GM12878 (cell line): ENCODE results near the gene MEAK7. TPM values are rescaled to one million over a fixed set of nuclear protein-coding genes. Genes with fewer than 3 reads are reported as not detected.

Experiments used
- BACH1 ChIP-seq: fragments of 450-650 bp; IDR thresholded peaks from 2 replicates; pipeline ENCODE4 v1.6.1; 2017; ENCODE audit warnings: mild to moderate bottlenecking, borderline replicate concordance
- BRCA1 ChIP-seq: IDR thresholded peaks from 2 replicates; pipeline ENCODE4 v1.6.1; 2011; ENCODE audit warnings: low read depth, low read length, improper control_type of control experiment
- CREB1 ChIP-seq: IDR thresholded peaks from 2 replicates; pipeline ENCODE4 v1.6.1; 2012; ENCODE audit warnings: low read depth, mild to moderate bottlenecking, inconsistent platforms
- E2F8 ChIP-seq: fragments of 450-650 bp; IDR thresholded peaks from 2 replicates; pipeline ENCODE4 v1.6.1; 2018; ENCODE audit warnings: mild to moderate bottlenecking, low read depth, moderate library complexity; ENCODE audit not compliant: partially characterized antibody
- HDGF ChIP-seq: fragments of 450-650 bp; IDR thresholded peaks from 2 replicates; pipeline ENCODE4 v1.6.1; 2016; ENCODE audit warnings: antibody characterized with exemption
- JUNB ChIP-seq: IDR thresholded peaks from 2 replicates; pipeline ENCODE4 v1.6.1; 2016; ENCODE audit warnings: antibody characterized with exemption, mild to moderate bottlenecking
- LARP7 ChIP-seq: fragments of 450-650 bp; IDR thresholded peaks from 2 replicates; pipeline ENCODE4 v1.6.1; 2017; ENCODE audit warnings: mild to moderate bottlenecking
- MAX ChIP-seq: IDR thresholded peaks from 2 replicates; pipeline ENCODE4 v1.6.1; 2012; ENCODE audit warnings: low read depth, low read length, improper control_type of control experiment
- MEF2A ChIP-seq: IDR thresholded peaks from 2 replicates; pipeline ENCODE4 v1.6.1; 2011; ENCODE audit warnings: low read depth, mild to moderate bottlenecking, low read length, moderate library complexity; ENCODE audit not compliant: insufficient read depth
- NFXL1 ChIP-seq: fragments of 450-650 bp; IDR thresholded peaks from 2 replicates; pipeline ENCODE4 v1.6.1; 2017; ENCODE audit warnings: antibody characterized with exemption, mild to moderate bottlenecking, borderline replicate concordance
- NKRF ChIP-seq: fragments of 450-650 bp; conservative IDR thresholded peaks from 2 replicates; pipeline ENCODE4 v1.6.1; 2017; ENCODE audit warnings: mild to moderate bottlenecking, moderate library complexity
- NR2C2 ChIP-seq: IDR thresholded peaks from 2 replicates; pipeline ENCODE4 v1.6.1; 2011; ENCODE audit warnings: borderline replicate concordance, low read depth; ENCODE audit not compliant: control insufficient read depth, insufficient read length
- PAX5 ChIP-seq: IDR thresholded peaks from 2 replicates; pipeline ENCODE4 v1.6.1; 2011; ENCODE audit warnings: low read depth, low read length, borderline replicate concordance
- RAD21 ChIP-seq: IDR thresholded peaks from 2 replicates; pipeline ENCODE4 v1.6.1; 2011; ENCODE audit warnings: mild to moderate bottlenecking, low read depth, low read length, moderate library complexity; ENCODE audit not compliant: insufficient read depth
- RBBP5 ChIP-seq: fragments of 200-600 bp; sonication (generic); conservative IDR thresholded peaks from 2 replicates; pipeline ENCODE4 v1.6.1; 2016
- RCOR1 ChIP-seq: conservative IDR thresholded peaks from 2 replicates; pipeline ENCODE4 v1.6.1; 2012; ENCODE audit warnings: low read depth, low read length, improper control_type of control experiment
- TAF1 ChIP-seq: IDR thresholded peaks from 2 replicates; pipeline ENCODE4 v1.6.1; 2011; ENCODE audit warnings: mild to moderate bottlenecking, low read depth, low read length, borderline replicate concordance
- TBL1XR1 ChIP-seq: IDR thresholded peaks from 2 replicates; pipeline ENCODE4 v1.6.1; 2012; ENCODE audit warnings: low read depth, low read length, improper control_type of control experiment
- TCF12 ChIP-seq: IDR thresholded peaks from 2 replicates; pipeline ENCODE4 v1.6.1; 2011; ENCODE audit warnings: low read depth, mild to moderate bottlenecking, low read length
- YBX1 ChIP-seq: fragments of 450-650 bp; IDR thresholded peaks from 2 replicates; pipeline ENCODE4 v1.6.1; 2016; ENCODE audit warnings: antibody characterized with exemption
- YY1 ChIP-seq: IDR thresholded peaks from 2 replicates; pipeline ENCODE4 v1.6.1; 2011; ENCODE audit warnings: low read depth, mild to moderate bottlenecking, low read length
- ZNF592 ChIP-seq: fragments of 450-650 bp; IDR thresholded peaks from 2 replicates; pipeline ENCODE4 v1.6.1; 2017; ENCODE audit warnings: mild to moderate bottlenecking, moderate library complexity
- polyA plus RNA-seq, 11 experiments: library from polyadenylated mRNA; depleted of rRNA in 4 of 11; unstranded in 6 of 11; stranded (reverse) in 5 of 11; fragments of >200 nt; fragmentation: Nextera tagmentation in 4 of 11; fragmentation: Illumina TruSeq in 1 of 11; extraction: Ambion mirVana in 4 of 11; extraction: Trizol in 1 of 11; gene quantifications; 1 replicate in 1 of 11; 2 replicates in 10 of 11; pipeline versions ENCODE4 v1.2.1 to v1.2.3, GENCODE V29; 2011 to 2016; ENCODE audit warnings: inconsistent platforms in 2 of 11, missing spikeins in 2 of 11, low read depth in 1 of 11
- total RNA-seq, 4 experiments: library from RNA; depleted of rRNA in 3 of 4; stranded (reverse); fragments of >200 nt in 3 of 4; fragmentation: Illumina TruSeq in 1 of 4; extraction: Trizol in 1 of 4; gene quantifications; 2 replicates each; pipeline versions ENCODE4 v1.2.1 to v1.2.3, GENCODE V29; 2013 to 2021

MEAK7 gene
- total and polyA plus RNA-seq, 10 of the 15 experiments (the other 5 are each of a cell fraction or from before 2014, with no cell fraction given): 1.4 to 11.9 (median 6.4) TPM

- TF ChIP-seq YBX1 (no peak), CREB1 (no peak), NFXL1 (no peak), E2F8 (no peak), JUNB (no peak), NKRF (no peak), BRCA1 (no peak), ZNF592 (0 out of 2 replicates have a peak, but pooled peaks have one; percentile 5), BACH1 (no peak), TAF1 (no peak; the same call in 1 of the 2 replicates), RCOR1 (no peak), LARP7 (no peak), PAX5 (no peak), TBL1XR1 (no peak), MAX (no peak), RAD21 (no peak), HDGF (peak; percentile 46; the same call in 1 of the 2 replicates), YY1 (0 out of 2 replicates have a peak, but pooled peaks have one; percentile 7), TCF12 (no peak), MEF2A (no peak), RBBP5 (no peak), NR2C2 (no peak)
Measured at GRCh38 chr16:84514295-84514873, 9.9 kb upstream of the MEAK7 start (continued).
